ENCODE results near the gene PDPK1. TPM values are rescaled to one million over a fixed set of nuclear protein-coding genes. Genes with fewer than 3 reads are reported as not detected.
"Not testable (repeated sequence)": the region's sequence is repeated elsewhere in the genome, so short reads cannot be mapped to it uniquely, and the experiment has no call there.

PDPK1 gene
- total RNA-seq, 4 donors from 2014 or later = 39.6 to 96.9 (median 69.5) TPM

- Histone ChIP-seq H3K27ac (no peak overlapping the region), H3K36me3 (peaks cover 0 to 7% (median 0%) of the 10 kb centered on the region in 4 donors), H3K27me3 (no peaks in the 10 kb centered on the region), H3K4me1 (peaks cover 0 to 7% (median 0%) of the 10 kb centered on the region in 4 donors), H3K4me3 (no peak overlapping the region), H3K9me3 (no peaks in the 10 kb centered on the region)
- TF ChIP-seq POLR2AphosphoS5 (IDR thresholded peaks at IDR 0.05) = no peak
- no peak for TF ChIP-seq EP300 (IDR thresholded peaks at IDR 0.05; ENCODE audit: low read depth)
- TF ChIP-seq POLR2A (IDR thresholded peaks at IDR 0.05) = no peak
- no peak for TF ChIP-seq CTCF (IDR thresholded peaks at IDR 0.05)
- in situ Hi-C loops (cut with MboI; ENCODE audit: low pct_ligation_motif_present in 1 of 4, low pct_unique_long_range_greater_than_20kb in 1 of 4, low sequenced_read_pairs in 3 of 4) = no loop called here
- intact Hi-C loops (cut with DNase I; ENCODE audit: low total_unique reads) = no loop called here
- DNase-seq = no peak
- 91% methylated on average over 29 of the region's 29 CpGs; no CpG with 5 or more reads in 1 of the 2 donors for whole genome bisulfite sequencing, 2 donors (ENCODE audit: low coverage in 1 of 2)
Observed at GRCh38 chr16:2610781-2611498, 73.1 kb downstream of the PDPK1 start.

DNA sequence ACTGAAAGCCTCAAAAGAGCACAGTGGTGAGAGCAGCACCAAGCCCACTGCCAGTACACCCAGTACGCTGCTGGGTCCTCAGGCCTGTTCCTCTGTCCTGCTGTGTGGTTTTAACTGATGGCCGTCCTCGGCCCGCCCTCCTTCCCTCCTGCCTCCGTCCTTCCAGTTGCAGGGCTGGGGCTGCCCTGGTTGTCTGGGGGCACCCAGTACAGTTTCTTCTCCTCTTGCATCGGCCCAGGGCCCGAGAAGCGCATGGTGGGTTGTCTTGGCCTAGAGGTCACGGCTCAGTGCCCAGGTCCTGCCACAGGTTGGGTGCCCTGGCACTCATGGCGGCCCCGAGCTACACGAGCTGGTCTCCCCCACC is 73.7 kb downstream of the PDPK1 start:
- H3K27me3 ChIP-seq = no peaks in the 10 kb centered on the region
- in situ Hi-C loops (cut with MboI; ENCODE audit: low pct_ligation_motif_present in 1 of 4, low pct_unique_long_range_greater_than_20kb in 1 of 4, low sequenced_read_pairs in 3 of 4) = no loop called here
- intact Hi-C loops (cut with DNase I; ENCODE audit: low total_unique reads) = no loop called here
- H3K36me3 ChIP-seq = peaks cover 0 to 7% (median 0%) of the 10 kb centered on the region in 4 donors
- H3K4me3 ChIP-seq = no peak overlapping the region
- H3K9me3 ChIP-seq = no peaks in the 10 kb centered on the region
- no peak for DNase-seq
- H3K4me1 ChIP-seq = peaks cover 0 to 7% (median 0%) of the 10 kb centered on the region in 4 donors
- no peak for TF ChIP-seq CTCF (IDR thresholded peaks at IDR 0.05)
- no peak for TF ChIP-seq POLR2A (IDR thresholded peaks at IDR 0.05)
- no peak for TF ChIP-seq POLR2AphosphoS5 (IDR thresholded peaks at IDR 0.05)
- TF ChIP-seq EP300 (IDR thresholded peaks at IDR 0.05; ENCODE audit: low read depth) = no peak
- no peak overlapping the region for H3K27ac ChIP-seq
- WGBS, 2 donors (ENCODE audit: low coverage in 1 of 2) = 95% methylated on average over 11 of the region's 12 CpGs; no CpG with 5 or more reads in 1 of the 2 donors

DNA sequence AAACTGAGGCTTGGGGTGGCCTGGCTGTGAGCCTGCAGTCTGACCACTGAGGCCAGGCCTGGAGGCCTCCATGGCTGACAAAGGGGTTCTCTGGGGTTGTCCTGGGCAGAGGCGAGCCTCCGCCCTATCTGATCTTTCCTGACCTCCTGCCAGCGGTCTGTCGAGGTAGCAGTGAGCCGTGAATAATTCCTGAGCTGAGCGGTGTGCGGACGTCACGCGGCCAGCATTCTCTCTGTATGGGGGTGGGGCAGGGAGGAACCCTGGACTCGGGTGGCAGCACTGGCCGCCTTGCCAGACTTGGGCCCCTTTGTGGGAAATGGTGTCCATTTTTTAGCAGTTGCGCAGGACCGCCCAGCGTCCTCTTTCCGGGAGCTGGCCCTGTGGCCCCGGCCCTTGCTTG is 74.1 kb downstream of the PDPK1 start:
- H3K36me3 ChIP-seq; H3K4me3 ChIP-seq; H3K27ac ChIP-seq; H3K4me1 ChIP-seq; in situ Hi-C loops (cut with MboI; ENCODE audit: low pct_ligation_motif_present in 1 of 4, low pct_unique_long_range_greater_than_20kb in 1 of 4, low sequenced_read_pairs in 3 of 4); H3K9me3 ChIP-seq; H3K27me3 ChIP-seq; intact Hi-C loops (cut with DNase I; ENCODE audit: low total_unique reads); DNase-seq: not testable (repeated sequence)
- WGBS, 2 donors (ENCODE audit: low coverage in 1 of 2) = no CpG with 5 or more reads among the region's 17 CpGs

DNA sequence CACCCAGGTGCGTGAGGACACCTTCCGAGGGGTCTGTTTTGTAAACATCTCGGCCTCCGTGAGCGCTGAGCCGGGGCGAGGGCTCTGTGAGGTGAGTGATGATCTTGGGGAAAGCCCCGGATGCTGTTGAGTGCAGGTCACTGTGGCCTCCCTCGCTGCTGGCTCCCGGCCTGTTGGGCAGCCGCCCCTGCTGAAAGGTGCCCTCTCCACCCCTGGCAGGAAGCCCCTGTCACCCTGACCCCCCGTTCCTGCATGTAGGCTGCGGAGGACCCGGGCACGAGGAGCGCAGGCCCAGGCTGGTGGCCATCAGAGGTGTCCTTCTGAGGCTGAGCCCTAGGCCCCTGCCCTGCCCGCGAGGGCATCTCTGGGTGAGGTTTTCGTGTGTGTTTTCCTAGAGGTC is 75.4 kb downstream of the PDPK1 start:
- H3K27me3 ChIP-seq; H3K9me3 ChIP-seq; H3K4me1 ChIP-seq; H3K27ac ChIP-seq; DNase-seq; H3K4me3 ChIP-seq; intact Hi-C loops (cut with DNase I; ENCODE audit: low total_unique reads); in situ Hi-C loops (cut with MboI; ENCODE audit: low pct_ligation_motif_present in 1 of 4, low pct_unique_long_range_greater_than_20kb in 1 of 4, low sequenced_read_pairs in 3 of 4); H3K36me3 ChIP-seq: not testable (repeated sequence)
- WGBS, 2 donors (ENCODE audit: low coverage in 1 of 2) = 83 to 96% methylated on average over 1 to 9 of the region's 19 CpGs

DNA sequence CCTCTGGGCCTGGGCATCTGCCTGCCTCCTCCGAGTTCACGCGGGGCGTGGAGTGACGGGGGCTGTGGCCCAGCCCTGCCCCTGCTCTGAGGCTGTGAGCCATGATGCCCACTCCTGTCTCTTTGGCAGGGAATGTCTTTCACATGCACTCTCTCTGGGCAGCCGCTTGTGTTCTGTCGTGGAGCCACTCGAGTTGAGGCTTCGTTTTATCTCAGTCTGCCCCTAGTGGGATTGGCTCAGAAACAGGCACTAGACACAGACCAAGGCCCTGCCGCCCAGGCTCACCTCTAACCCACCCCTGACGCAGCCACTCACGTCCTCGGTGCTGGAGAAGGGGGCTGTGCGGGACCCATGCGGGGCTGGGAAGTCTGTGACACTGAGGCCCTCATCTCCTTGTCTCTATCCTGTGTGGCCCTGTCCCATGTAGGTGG is 77.0 kb downstream of the PDPK1 start:
- intact Hi-C loops (cut with DNase I; ENCODE audit: low total_unique reads) = no loop called here

DNA sequence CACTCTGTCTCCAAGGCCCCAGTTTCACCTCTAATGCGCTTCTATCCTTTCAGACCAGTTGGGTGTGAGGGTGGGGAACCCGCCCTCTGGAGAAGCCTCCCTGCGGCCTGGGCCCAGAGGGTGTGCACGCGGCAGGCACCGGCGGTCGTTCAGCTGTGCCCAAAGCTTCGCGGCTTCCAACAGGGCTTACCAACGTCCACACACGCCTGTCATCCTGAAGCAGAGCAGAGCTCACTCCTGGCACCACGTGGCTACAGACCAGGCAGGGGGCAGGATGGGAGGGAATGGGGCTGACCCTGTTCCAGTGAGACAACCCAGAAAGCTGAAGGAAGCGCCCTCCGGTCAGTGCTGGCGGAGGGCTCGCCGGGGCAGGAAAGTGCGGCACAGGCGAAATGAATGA is 81.1 kb downstream of the PDPK1 start:
- H3K27me3 ChIP-seq; intact Hi-C loops (cut with DNase I; ENCODE audit: low total_unique reads); H3K27ac ChIP-seq; H3K4me3 ChIP-seq; H3K4me1 ChIP-seq; H3K9me3 ChIP-seq; DNase-seq; in situ Hi-C loops (cut with MboI; ENCODE audit: low pct_ligation_motif_present in 1 of 4, low pct_unique_long_range_greater_than_20kb in 1 of 4, low sequenced_read_pairs in 3 of 4); H3K36me3 ChIP-seq: not testable (repeated sequence)
- WGBS, 2 donors (ENCODE audit: low coverage in 1 of 2) = no CpG with 5 or more reads among the region's 20 CpGs

More for the DNA sequence above, 77.0 kb downstream of the PDPK1 start:
- Histone ChIP-seq H3K9me3 (no peaks in the 10 kb centered on the region), H3K27me3 (no peaks in the 10 kb centered on the region), H3K4me3 (no peak overlapping the region), H3K36me3 (peaks cover 0 to 7% (median 0%) of the 10 kb centered on the region in 4 donors), H3K4me1 (no peaks in the 10 kb centered on the region), H3K27ac (no peak overlapping the region)
- TF ChIP-seq POLR2AphosphoS5 (IDR thresholded peaks at IDR 0.05) (no peak), EP300 (IDR thresholded peaks at IDR 0.05; ENCODE audit: low read depth) (no peak), POLR2A (IDR thresholded peaks at IDR 0.05) (no peak), CTCF (IDR thresholded peaks at IDR 0.05) (no peak)
- in situ Hi-C loops (cut with MboI; ENCODE audit: low pct_ligation_motif_present in 1 of 4, low pct_unique_long_range_greater_than_20kb in 1 of 4, low sequenced_read_pairs in 3 of 4) = no loop called here
- WGBS, 2 donors (ENCODE audit: low coverage in 1 of 2) = 95% methylated on average over 15 of the region's 15 CpGs; no CpG with 5 or more reads in 1 of the 2 donors
- no peak for DNase-seq

DNA sequence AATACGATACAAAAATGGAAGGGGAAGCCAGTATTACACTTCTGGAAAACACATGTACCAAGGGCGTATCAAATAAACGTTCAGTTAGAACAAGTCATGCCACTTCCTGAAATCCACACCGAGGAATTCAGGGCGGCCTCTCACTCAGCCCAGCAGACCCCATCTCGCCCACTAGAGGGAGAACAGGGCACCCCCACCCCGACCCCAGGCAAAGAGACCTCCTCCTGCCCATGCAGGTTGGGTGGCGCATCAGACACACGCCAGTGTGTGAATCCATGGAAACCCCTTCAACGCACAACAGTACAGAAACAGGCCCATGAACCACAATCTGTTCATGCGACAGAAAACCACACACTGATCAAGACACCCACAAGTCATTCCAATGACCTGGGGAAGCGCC is 81.8 kb downstream of the PDPK1 start:
- in situ Hi-C loops (cut with MboI; ENCODE audit: low pct_ligation_motif_present in 1 of 4, low pct_unique_long_range_greater_than_20kb in 1 of 4, low sequenced_read_pairs in 3 of 4); H3K9me3 ChIP-seq; H3K4me1 ChIP-seq; H3K36me3 ChIP-seq; H3K27ac ChIP-seq; H3K4me3 ChIP-seq; intact Hi-C loops (cut with DNase I; ENCODE audit: low total_unique reads); DNase-seq; H3K27me3 ChIP-seq: not testable (repeated sequence)
- WGBS, 2 donors (ENCODE audit: low coverage in 1 of 2) = 79% methylated on average over 6 of the region's 12 CpGs; no CpG with 5 or more reads in 1 of the 2 donors

DNA sequence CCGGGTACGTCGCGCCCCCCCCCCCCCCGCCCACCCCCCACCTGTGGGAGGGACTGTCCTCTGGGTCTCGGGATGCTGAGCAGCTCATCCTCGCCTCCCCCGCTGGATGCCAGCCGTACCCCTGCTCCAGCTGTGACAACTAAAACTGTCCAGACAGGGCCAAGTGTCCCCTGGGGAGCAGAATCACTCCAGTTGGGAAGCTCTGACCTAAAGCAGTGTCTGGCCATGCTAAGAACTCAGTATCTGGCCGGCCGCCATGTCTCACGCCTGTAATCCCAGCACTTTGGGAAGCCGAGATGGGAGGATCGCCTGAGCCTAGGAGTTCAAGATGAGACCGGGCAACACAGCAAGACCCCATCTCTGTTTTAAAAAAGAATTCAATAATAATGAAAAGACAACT is 83.0 kb downstream of the PDPK1 start:
- DNase-seq; H3K4me3 ChIP-seq; H3K27ac ChIP-seq; H3K4me1 ChIP-seq; intact Hi-C loops (cut with DNase I; ENCODE audit: low total_unique reads); in situ Hi-C loops (cut with MboI; ENCODE audit: low pct_ligation_motif_present in 1 of 4, low pct_unique_long_range_greater_than_20kb in 1 of 4, low sequenced_read_pairs in 3 of 4); H3K36me3 ChIP-seq; H3K9me3 ChIP-seq; H3K27me3 ChIP-seq: not testable (repeated sequence)
- no CpG with 5 or more reads among the region's 15 CpGs for WGBS, 2 donors (ENCODE audit: low coverage in 1 of 2)
